GM12878 (cell line): ENCODE measurements around the gene TKT. TPM values are rescaled to one million over a fixed set of nuclear protein-coding genes. Genes with fewer than 3 reads are reported as not detected.

ENCODE experiments used
- ATAC-seq: fragments of 200-7000 bp; cut with Tn5 transposase; 3 replicates; pipeline ENCODE4 v1.9.1; 2020; ENCODE audit warnings: mild to moderate bottlenecking, moderate library complexity
- BruUV-seq: library from RNA; stranded (reverse); fragments of 400-500 nt; replicated peaks from 2 replicates; lab custom pipeline; 2021; lab: Mats Ljungman, UMichigan
- CTCF ChIA-PET: fragments of 300-600 bp; sonication (Branson Sonifier 250); formaldehyde crosslinking; extraction: SDS; loops from one replicate; lab custom pipeline; 2021; ENCODE audit warnings: inconsistent platforms; lab: Yijun Ruan, JAX
- POLR2A ChIA-PET: fragments of 350-600 bp; formaldehyde crosslinking; extraction: SDS; loops from one replicate; lab custom pipeline; 2021; ENCODE audit warnings: inconsistent platforms; lab: Charles Lee
- RAD21 ChIA-PET: fragments of 300-600 bp; sonication (Branson Sonifier 250); formaldehyde crosslinking; loops from one replicate; lab custom pipeline; 2023; ENCODE audit warnings: antibody characterized with exemption; ENCODE audit not compliant: unreplicated experiment; lab: Charles Lee
- SMC1A ChIA-PET: fragments of 300-600 bp; sonication (Branson Sonifier 250); formaldehyde crosslinking; loops from one replicate; lab custom pipeline; 2023; ENCODE audit not compliant: unreplicated experiment, uncharacterized antibody; lab: Charles Lee
- DNase-seq: peaks from one replicate; pipeline ENCODE4 v3.0.0-alpha.2; 2011; ENCODE audit warnings: low read depth, low spot score
- FAIRE-seq: peaks from 3 replicates; lab custom pipeline; 2011; peaks lifted over from hg19 to GRCh38; lab: Jason Lieb, UNC
- H2AFZ ChIP-seq: 2 replicates; pipeline ENCODE4 v1.6.0; 2011; ENCODE audit warnings: low read depth, low read length, control low read depth; ENCODE audit not compliant: control insufficient read depth
- H3K27ac ChIP-seq: 2 replicates; pipeline ENCODE4 v1.5.1; 2011; ENCODE audit warnings: control low read depth; ENCODE audit not compliant: control insufficient read depth, insufficient read depth
- H3K27me3 ChIP-seq, 2 experiments: replicated peaks in 1 of 2; 2 replicates each; pipeline versions ENCODE4 v1.6.0 to v1.6.1; 2011; ENCODE audit warnings: low read length in 1 of 2; ENCODE audit not compliant: control insufficient read depth in 2 of 2, insufficient read depth in 2 of 2
- H3K36me3 ChIP-seq, 2 experiments: 2 replicates each; pipeline ENCODE4 v1.5.1; 2011; ENCODE audit warnings: low read length in 1 of 2; ENCODE audit not compliant: control insufficient read depth in 2 of 2, insufficient read depth in 2 of 2
- H3K4me1 ChIP-seq: 2 replicates; pipeline ENCODE4 v1.6.1; 2011; ENCODE audit warnings: mild to moderate bottlenecking, low read length, moderate library complexity, mixed read lengths; ENCODE audit not compliant: control insufficient read depth, insufficient read depth
- H3K4me2 ChIP-seq: 2 replicates; pipeline ENCODE4 v1.6.0; 2011; ENCODE audit warnings: control low read depth; ENCODE audit not compliant: control insufficient read depth, insufficient read depth
- H3K4me3 ChIP-seq: fragments of 200-600 bp; sonication (generic); 2 replicates; pipeline ENCODE4 v1.5.1; 2016
- H3K79me2 ChIP-seq: 2 replicates; pipeline ENCODE4 v1.6.0; 2011; ENCODE audit warnings: low read length; ENCODE audit not compliant: control insufficient read depth, insufficient read depth
- H3K9ac ChIP-seq: 2 replicates; pipeline ENCODE4 v1.8.0; 2011; ENCODE audit warnings: low read length, control low read depth, mixed read lengths; ENCODE audit not compliant: control insufficient read depth, insufficient read depth
- H3K9me3 ChIP-seq: replicated peaks from 3 replicates; pipeline ENCODE4 v1.5.1; 2011; ENCODE audit warnings: mild to moderate bottlenecking, low read length; ENCODE audit not compliant: control insufficient read depth, insufficient read depth
- H4K20me1 ChIP-seq: 2 replicates; pipeline ENCODE4 v1.6.0; 2011; ENCODE audit not compliant: control insufficient read depth, insufficient read depth
- EED ChIP-seq: sonication (generic); IDR thresholded peaks from 2 replicates; pipeline ENCODE4 v1.6.1; 2016; ENCODE audit warnings: antibody characterized with exemption, low read depth
- NFXL1 ChIP-seq: fragments of 450-650 bp; IDR thresholded peaks from 2 replicates; pipeline ENCODE4 v1.6.1; 2017; ENCODE audit warnings: antibody characterized with exemption, mild to moderate bottlenecking, borderline replicate concordance
- POLR2A ChIP-seq: IDR thresholded peaks from 2 replicates; pipeline ENCODE4 v1.6.1; 2011; ENCODE audit warnings: low read depth, mild to moderate bottlenecking, low read length
- WGBS: methylation state at CpG from one replicate; pipeline ENCODE4 v1.1.6; 2016; ENCODE audit warnings: low lambda C conversion rate; ENCODE audit not compliant: insufficient replicate concordance, insufficient coverage; ENCODE audit errors: missing lambda C conversion rate; 5-methylcytosine and 5-hydroxymethylcytosine counted together
- in situ Hi-C: fragments of 300-500 bp; cut with MboI; formaldehyde crosslinking; loops from 9 replicates; pipeline ENCODE4 v1.14.3; 2018; ENCODE audit warnings: mixed read lengths
- intact Hi-C: fragments of 100-400 bp; cut with micrococcal nuclease; formaldehyde crosslinking; loops from one replicate; pipeline ENCODE4 v1.14.2; 2022; ENCODE audit not compliant: unreplicated experiment
- polyA plus RNA-seq, 11 experiments: library from polyadenylated mRNA; depleted of rRNA in 4 of 11; unstranded in 6 of 11; stranded (reverse) in 5 of 11; fragments of >200 nt; fragmentation: Nextera tagmentation in 4 of 11; fragmentation: Illumina TruSeq in 1 of 11; extraction: Ambion mirVana in 4 of 11; extraction: Trizol in 1 of 11; gene quantifications; 1 replicate in 1 of 11; 2 replicates in 10 of 11; pipeline versions ENCODE4 v1.2.1 to v1.2.3, GENCODE V29; 2011 to 2016; ENCODE audit warnings: inconsistent platforms in 2 of 11, missing spikeins in 2 of 11, low read depth in 1 of 11
- total RNA-seq, 4 experiments: library from RNA; depleted of rRNA in 3 of 4; stranded (reverse); fragments of >200 nt in 3 of 4; fragmentation: Illumina TruSeq in 1 of 4; extraction: Trizol in 1 of 4; gene quantifications; 2 replicates each; pipeline versions ENCODE4 v1.2.1 to v1.2.3, GENCODE V29; 2013 to 2021
- TF ChIP-seq, protein P1 (sequence below): IDR thresholded peaks from 2 replicates; pipeline ENCODE4 v1.6.1; 2012; ENCODE audit warnings: low read depth, low read length, improper control_type of control experiment
- TF ChIP-seq, protein P2 (sequence below), 3 experiments: IDR thresholded peaks in 2 of 3; conservative IDR thresholded peaks in 1 of 3; 2 replicates each; pipeline ENCODE4 v1.5.1; 2011; ENCODE audit warnings: low read depth in 3 of 3, low read length in 3 of 3, mild to moderate bottlenecking in 3 of 3, control low read depth in 2 of 3, moderate library complexity in 2 of 3, inconsistent platforms in 1 of 3, mixed read lengths in 1 of 3; ENCODE audit not compliant: control insufficient read depth in 2 of 3, insufficient read depth in 1 of 3; ENCODE audit errors: extremely low read depth in 1 of 3
- TF ChIP-seq, protein P3 (sequence below): IDR thresholded peaks from 2 replicates; pipeline ENCODE4 v1.6.1; 2012; ENCODE audit warnings: low read depth, low read length, improper control_type of control experiment

Gene TKT
- total and polyA plus RNA-seq, 10 of the 15 experiments (the other 5 are each of a cell fraction or from before 2014, with no cell fraction given): 56.4 to 385 (median 143) TPM

DNA sequence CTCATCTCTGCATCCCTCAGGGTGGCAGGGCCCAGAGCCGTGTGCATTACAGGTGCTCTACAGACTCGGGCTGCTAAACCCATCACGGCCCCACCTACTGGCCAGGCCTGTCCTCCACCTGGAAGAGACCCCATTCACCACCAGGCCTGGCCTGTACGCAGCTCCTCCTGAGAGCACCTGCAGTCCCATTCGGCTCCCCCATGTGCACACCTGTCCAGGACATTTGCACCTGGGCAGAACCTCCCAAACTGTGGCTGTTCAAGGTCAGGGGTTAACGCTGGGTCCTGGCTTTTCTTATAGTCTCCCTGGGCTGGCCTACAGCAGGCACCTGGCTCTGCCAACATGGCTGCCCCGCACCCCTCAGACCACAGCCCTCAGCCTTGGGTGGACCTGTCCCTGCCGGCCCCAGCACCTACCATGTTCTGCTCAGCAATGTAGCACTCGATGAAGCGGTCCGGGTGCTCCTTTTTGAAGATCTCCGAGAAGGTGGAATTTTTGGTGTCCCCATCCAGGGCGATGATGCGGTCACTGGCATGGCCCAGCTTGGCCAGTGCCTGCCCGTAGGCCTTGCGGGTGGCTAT is 25.7 kb downstream of the TKT start:
- Histone ChIP-seq H3K9ac (no peak overlapping the region), H4K20me1 (no peaks in the 10 kb centered on the region; the same call in 1 of the 2 replicates), H3K4me1 (no peaks in the 10 kb centered on the region), H3K36me3 (peaks cover 41 to 67% of the 10 kb centered on the region in 2 experiments; a peak in 3 of 4 replicates), H3K9me3 (no peaks in the 10 kb centered on the region), H3K4me3 (no peak overlapping the region), H3K4me2 (no peak overlapping the region), H3K27ac (no peak overlapping the region), H3K79me2 (no peaks in the 10 kb centered on the region), H3K27me3 (no peaks in the 10 kb centered on the region), H2AFZ (no peak overlapping the region)
- ChIA-PET CTCF (interaction anchor here (0.7 to 2.3 kb wide), 2 partner anchors 9 to 98 kb away, joined by 3 to 9 read pairs; no protein-coding TSS in a partner anchor), SMC1A (no interaction called here), POLR2A (interaction anchor here (0.6 kb wide), 1 partner anchor 33 kb away, joined by 3 read pairs; no protein-coding TSS in a partner anchor), RAD21 (no interaction called here)
- intact Hi-C loops: no loop called here
- ATAC-seq: peak; percentile 45
- WGBS: 92% methylated on average over 16 of the region's 16 CpGs
- no TSS peak for BruUV-seq
- no peak for TF ChIP-seq EED
- TF ChIP-seq, protein P1, sequence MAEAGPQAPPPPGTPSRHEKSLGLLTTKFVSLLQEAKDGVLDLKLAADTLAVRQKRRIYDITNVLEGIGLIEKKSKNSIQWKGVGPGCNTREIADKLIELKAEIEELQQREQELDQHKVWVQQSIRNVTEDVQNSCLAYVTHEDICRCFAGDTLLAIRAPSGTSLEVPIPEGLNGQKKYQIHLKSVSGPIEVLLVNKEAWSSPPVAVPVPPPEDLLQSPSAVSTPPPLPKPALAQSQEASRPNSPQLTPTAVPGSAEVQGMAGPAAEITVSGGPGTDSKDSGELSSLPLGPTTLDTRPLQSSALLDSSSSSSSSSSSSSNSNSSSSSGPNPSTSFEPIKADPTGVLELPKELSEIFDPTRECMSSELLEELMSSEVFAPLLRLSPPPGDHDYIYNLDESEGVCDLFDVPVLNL: no peak
- TF ChIP-seq NFXL1: no peak
- peak; percentile 35; the same call in 1 of the 2 replicates for TF ChIP-seq POLR2A
- TF ChIP-seq, protein P2, sequence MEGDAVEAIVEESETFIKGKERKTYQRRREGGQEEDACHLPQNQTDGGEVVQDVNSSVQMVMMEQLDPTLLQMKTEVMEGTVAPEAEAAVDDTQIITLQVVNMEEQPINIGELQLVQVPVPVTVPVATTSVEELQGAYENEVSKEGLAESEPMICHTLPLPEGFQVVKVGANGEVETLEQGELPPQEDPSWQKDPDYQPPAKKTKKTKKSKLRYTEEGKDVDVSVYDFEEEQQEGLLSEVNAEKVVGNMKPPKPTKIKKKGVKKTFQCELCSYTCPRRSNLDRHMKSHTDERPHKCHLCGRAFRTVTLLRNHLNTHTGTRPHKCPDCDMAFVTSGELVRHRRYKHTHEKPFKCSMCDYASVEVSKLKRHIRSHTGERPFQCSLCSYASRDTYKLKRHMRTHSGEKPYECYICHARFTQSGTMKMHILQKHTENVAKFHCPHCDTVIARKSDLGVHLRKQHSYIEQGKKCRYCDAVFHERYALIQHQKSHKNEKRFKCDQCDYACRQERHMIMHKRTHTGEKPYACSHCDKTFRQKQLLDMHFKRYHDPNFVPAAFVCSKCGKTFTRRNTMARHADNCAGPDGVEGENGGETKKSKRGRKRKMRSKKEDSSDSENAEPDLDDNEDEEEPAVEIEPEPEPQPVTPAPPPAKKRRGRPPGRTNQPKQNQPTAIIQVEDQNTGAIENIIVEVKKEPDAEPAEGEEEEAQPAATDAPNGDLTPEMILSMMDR (IDR thresholded peaks at IDR 0.05 in 2 of 3, conservative IDR thresholded peaks at IDR 0.05 in 1 of 3; ENCODE audit: control insufficient read depth in 2 of 3, extremely low read depth in 1 of 3, insufficient read depth in 1 of 3, low read depth in 3 of 3, low read length in 3 of 3): 0 out of 6 replicates have a peak, but pooled peaks of 2 of the 3 experiments have one; percentile 6 to 11
- TF ChIP-seq, protein P3, sequence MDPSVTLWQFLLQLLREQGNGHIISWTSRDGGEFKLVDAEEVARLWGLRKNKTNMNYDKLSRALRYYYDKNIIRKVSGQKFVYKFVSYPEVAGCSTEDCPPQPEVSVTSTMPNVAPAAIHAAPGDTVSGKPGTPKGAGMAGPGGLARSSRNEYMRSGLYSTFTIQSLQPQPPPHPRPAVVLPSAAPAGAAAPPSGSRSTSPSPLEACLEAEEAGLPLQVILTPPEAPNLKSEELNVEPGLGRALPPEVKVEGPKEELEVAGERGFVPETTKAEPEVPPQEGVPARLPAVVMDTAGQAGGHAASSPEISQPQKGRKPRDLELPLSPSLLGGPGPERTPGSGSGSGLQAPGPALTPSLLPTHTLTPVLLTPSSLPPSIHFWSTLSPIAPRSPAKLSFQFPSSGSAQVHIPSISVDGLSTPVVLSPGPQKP: no peak
- FAIRE-seq: no peak
- no peak for DNase-seq
- in situ Hi-C loops: no loop called here
